Central memory CD8-positive, alpha-beta T cell (primary cell): Measurements from ENCODE around the gene LRRC57.
A peak's percentile ranks its signal among the peaks of the same experiment; 100 is the strongest.

Experiments
- ATAC-seq: fragments of 150-1000 bp; cut with Tn5 transposase; replicated peaks from 2 replicates; pipeline ENCODE4 v1.10.0; 2022; ENCODE audit warnings: mild to moderate bottlenecking, moderate FRiP score, moderate number of reproducible peaks; ENCODE audit not compliant: poor library complexity, severe bottlenecking; ENCODE audit errors: extremely low read depth
- DNase-seq, 2 donors: peaks; one replicate each; pipeline ENCODE4 v3.0.0; 2021; ENCODE audit warnings: low spot score in 2 of 2
- H3K27ac Mint-ChIP-seq: one replicate; pipeline ENCODE4 v1.8.0; 2022; ENCODE audit warnings: low read depth, mild to moderate bottlenecking, moderate library complexity, mixed read lengths
- H3K27me3 Mint-ChIP-seq: one replicate; pipeline ENCODE4 v1.8.0; 2022; ENCODE audit warnings: mixed read lengths
- H3K36me3 Mint-ChIP-seq: one replicate; pipeline ENCODE4 v1.8.0; 2022; ENCODE audit warnings: mild to moderate bottlenecking, moderate library complexity, mixed read lengths; ENCODE audit not compliant: insufficient read depth
- H3K4me1 Mint-ChIP-seq: one replicate; pipeline ENCODE4 v1.8.0; 2022; ENCODE audit warnings: mixed read lengths
- H3K4me3 Mint-ChIP-seq: one replicate; pipeline ENCODE4 v1.8.0; 2022; ENCODE audit warnings: mild to moderate bottlenecking, moderate library complexity, mixed read lengths
- H3K9me3 Mint-ChIP-seq: one replicate; pipeline ENCODE4 v1.8.0; 2022; ENCODE audit warnings: mixed read lengths

LRRC57 gene

GRCh38 chr15:42495361-42496212, 53.0 kb downstream of the LRRC57 start, which contains the start of gene SNAP23:
Gene SNAP23 (plus strand): TSS chr15:42495634. CDS start chr15:42511847, 16,213 bp downstream.
- Mint-ChIP-seq H3K4me1 (peaks cover 61% of the 10 kb centered on the region), H3K9me3 (no peaks in the 10 kb centered on the region), H3K27me3 (no peaks in the 10 kb centered on the region), H3K36me3 (peaks cover 14% of the 10 kb centered on the region), H3K4me3 (peak within 1 kb of the TSS; percentile 97), H3K27ac (peak within 1 kb of the TSS; percentile 94)
- DNase-seq (peak; percentile 50 to 53), ATAC-seq (peak; percentile 90)

- Mint-ChIP-seq H3K36me3 (peaks cover 18% of the 10 kb centered on the region), H3K4me1 (peaks cover 63% of the 10 kb centered on the region), H3K27ac (peak overlapping the region; percentile 94), H3K9me3 (no peaks in the 10 kb centered on the region), H3K4me3 (peak overlapping the region; percentile 97), H3K27me3 (no peaks in the 10 kb centered on the region)
- ATAC-seq (no peak), DNase-seq (no peak)
Measured at GRCh38 chr15:42494998-42495360, 53.6 kb downstream of the LRRC57 start.

GRCh38 chr15:42493679-42494078, 54.9 kb downstream of the LRRC57 start:
- no peak for ATAC-seq
- peaks cover 19% of the 10 kb centered on the region for H3K36me3 Mint-ChIP-seq
- H3K27ac Mint-ChIP-seq: peak overlapping the region; percentile 7
- no peaks in the 10 kb centered on the region for H3K27me3 Mint-ChIP-seq
- H3K4me1 Mint-ChIP-seq: peaks cover 60% of the 10 kb centered on the region
- no peak for DNase-seq
- H3K9me3 Mint-ChIP-seq: no peaks in the 10 kb centered on the region
- H3K4me3 Mint-ChIP-seq: peak overlapping the region; percentile 97

- Mint-ChIP-seq H3K4me1 (peaks cover 57% of the 10 kb centered on the region), H3K27me3 (no peaks in the 10 kb centered on the region), H3K9me3 (no peaks in the 10 kb centered on the region), H3K4me3 (peak overlapping the region; percentile 100), H3K27ac (peak overlapping the region; percentile 99), H3K36me3 (peaks cover 19% of the 10 kb centered on the region)
- ATAC-seq (no peak), DNase-seq (no peak)
Measured at GRCh38 chr15:42491539-42492225, 56.9 kb downstream of the LRRC57 start.

GRCh38 chr15:42490671-42491538, 57.7 kb downstream of the LRRC57 start, which contains the start of gene ZNF106:
Gene ZNF106 (minus strand): TSS chr15:42491141. CDS start chr15:42472289, 18,852 bp downstream.
- ATAC-seq: peak; percentile 52

GRCh38 chr15:42490291-42490670, 58.3 kb downstream of the LRRC57 start:
- Mint-ChIP-seq H3K4me3 (peak overlapping the region; percentile 100), H3K27me3 (no peaks in the 10 kb centered on the region), H3K9me3 (no peaks in the 10 kb centered on the region), H3K36me3 (peaks cover 20% of the 10 kb centered on the region), H3K4me1 (peaks cover 43% of the 10 kb centered on the region), H3K27ac (peak overlapping the region; percentile 99)
- DNase-seq (no peak), ATAC-seq (no peak)

More at GRCh38 chr15:42490671-42491538, 57.7 kb downstream of the LRRC57 start, which contains the start of gene ZNF106:
- Mint-ChIP-seq H3K4me3 (peak within 1 kb of the TSS; percentile 100), H3K27me3 (no peaks in the 10 kb centered on the region), H3K9me3 (no peaks in the 10 kb centered on the region), H3K27ac (peak within 1 kb of the TSS; percentile 99), H3K36me3 (peaks cover 20% of the 10 kb centered on the region), H3K4me1 (peaks cover 50% of the 10 kb centered on the region)
- peak; percentile 73 to 83 for DNase-seq
